Measurements from ENCODE around the gene HSPA1L.

Gene HSPA1L

GRCh38 chr6:31781244-31782125, 33.6 kb downstream of the HSPA1L start:
- no peak for DNase-seq (ENCODE audit: low spot score)

- no peak for DNase-seq (ENCODE audit: low spot score)
Observed at GRCh38 chr6:31780507-31781243, 34.4 kb downstream of the HSPA1L start.

- no peak for DNase-seq (ENCODE audit: low spot score)
Observed at GRCh38 chr6:31779908-31780307, 35.2 kb downstream of the HSPA1L start.

GRCh38 chr6:31778999-31779885, 35.8 kb downstream of the HSPA1L start:
- no peak for DNase-seq (ENCODE audit: low spot score)

GRCh38 chr6:31778193-31778592, 36.9 kb downstream of the HSPA1L start:
- DNase-seq (ENCODE audit: low spot score): no peak

- no peak for DNase-seq (ENCODE audit: low spot score)
Observed at GRCh38 chr6:31777667-31778050, 37.4 kb downstream of the HSPA1L start.

- no peak for DNase-seq (ENCODE audit: low spot score)
Observed at GRCh38 chr6:31776989-31777666, 38.0 kb downstream of the HSPA1L start, which contains the start of gene VWA7. TSS of gene VWA7 (minus strand) at chr6:31777328. CDS start at chr6:31776779, 549 bp downstream.

GRCh38 chr6:31776485-31776988, 38.5 kb downstream of the HSPA1L start:
- no peak for DNase-seq (ENCODE audit: low spot score)

- DNase-seq (ENCODE audit: low spot score): no peak
Observed at GRCh38 chr6:31775633-31776484, 39.2 kb downstream of the HSPA1L start.

- DNase-seq (ENCODE audit: low spot score): no peak
Observed at GRCh38 chr6:31775184-31775583, 39.9 kb downstream of the HSPA1L start.

GRCh38 chr6:31771992-31772358, 43.1 kb downstream of the HSPA1L start:
- no peak for DNase-seq (ENCODE audit: low spot score)

- no peak for DNase-seq (ENCODE audit: low spot score)
Observed at GRCh38 chr6:31770860-31771259, 44.2 kb downstream of the HSPA1L start.

- DNase-seq (ENCODE audit: low spot score): peak; percentile 73
Observed at GRCh38 chr6:31769684-31770371, 45.3 kb downstream of the HSPA1L start.

GRCh38 chr6:31768363-31769257, 46.5 kb downstream of the HSPA1L start:
- DNase-seq (ENCODE audit: low spot score): no peak

- no peak for DNase-seq (ENCODE audit: low spot score)
Observed at GRCh38 chr6:31767096-31767645, 47.9 kb downstream of the HSPA1L start.

- DNase-seq (ENCODE audit: low spot score): peak; percentile 66
Observed at GRCh38 chr6:31765910-31766794, 48.9 kb downstream of the HSPA1L start.

GRCh38 chr6:31765559-31765909, 49.5 kb downstream of the HSPA1L start:
- no peak for DNase-seq (ENCODE audit: low spot score)

- no peak for DNase-seq (ENCODE audit: low spot score)
Observed at GRCh38 chr6:31764198-31764597, 50.9 kb downstream of the HSPA1L start.
